AG20443 (cell line): ENCODE data around the gene GTF3C5.
"Not testable (repeated sequence)": the region's sequence is repeated elsewhere in the genome, so short reads cannot be mapped to it uniquely, and the experiment has no call there.

Experiments
- DNase-seq: peaks from one replicate; pipeline ENCODE4 v3.0.0; 2012; ENCODE audit warnings: low spot score, mixed read lengths

GTF3C5 gene

GRCh38 chr9:133070985-133071384, 40.2 kb downstream of the GTF3C5 start:
- not testable (repeated sequence) for DNase-seq

- no peak for DNase-seq
These were observed 40.8 kb downstream of the GTF3C5 start for GRCh38 chr9:133071484-133072150.

GRCh38 chr9:133072210-133072609, 41.4 kb downstream of the GTF3C5 start:
- not testable (repeated sequence) for DNase-seq

GRCh38 chr9:133073086-133074014, 42.6 kb downstream of the GTF3C5 start:
- DNase-seq: peak; percentile 6

GRCh38 chr9:133074111-133074651, 43.4 kb downstream of the GTF3C5 start:
- DNase-seq: peak; percentile 39

- peak; percentile 80 for DNase-seq
These were observed 45.3 kb downstream of the GTF3C5 start for GRCh38 chr9:133075925-133076630.

- no peak for DNase-seq
These were observed 45.9 kb downstream of the GTF3C5 start for GRCh38 chr9:133076691-133077090.

GRCh38 chr9:133078486-133078885, 47.7 kb downstream of the GTF3C5 start:
- no peak for DNase-seq

GRCh38 chr9:133080161-133080560, 49.4 kb downstream of the GTF3C5 start:
- peak; percentile 3 for DNase-seq

- not testable (repeated sequence) for DNase-seq
These were observed 50.3 kb downstream of the GTF3C5 start for GRCh38 chr9:133080786-133081779.

- peak; percentile 2 for DNase-seq
These were observed 51.3 kb downstream of the GTF3C5 start for GRCh38 chr9:133081957-133082644.

GRCh38 chr9:133083688-133084087, 52.9 kb downstream of the GTF3C5 start:
- DNase-seq: not testable (repeated sequence)

GRCh38 chr9:133086212-133086860, 55.5 kb downstream of the GTF3C5 start:
- not testable (repeated sequence) for DNase-seq

- DNase-seq: no peak
These were observed 56.1 kb downstream of the GTF3C5 start for GRCh38 chr9:133086894-133087293.

GRCh38 chr9:133087429-133088145, 56.8 kb downstream of the GTF3C5 start:
- DNase-seq: no peak

GRCh38 chr9:133088146-133088750, 57.5 kb downstream of the GTF3C5 start:
- DNase-seq: no peak

GRCh38 chr9:133088756-133089155, 58.0 kb downstream of the GTF3C5 start:
- DNase-seq: no peak

- DNase-seq: peak; percentile 9
These were observed 58.5 kb downstream of the GTF3C5 start for GRCh38 chr9:133089271-133089671.

GRCh38 chr9:133090187-133090586, 59.4 kb downstream of the GTF3C5 start:
- peak; percentile 5 for DNase-seq
